Measurements from ENCODE around the gene CHCHD6.

GRCh38 chr3:126883241-126883640 lies 179.2 kb downstream of the CHCHD6 start:
- no peak for TF ChIP-seq CREB1 (CRISPR knock-in tag; IDR thresholded peaks at IDR 0.05)
- TF ChIP-seq, protein P1, sequence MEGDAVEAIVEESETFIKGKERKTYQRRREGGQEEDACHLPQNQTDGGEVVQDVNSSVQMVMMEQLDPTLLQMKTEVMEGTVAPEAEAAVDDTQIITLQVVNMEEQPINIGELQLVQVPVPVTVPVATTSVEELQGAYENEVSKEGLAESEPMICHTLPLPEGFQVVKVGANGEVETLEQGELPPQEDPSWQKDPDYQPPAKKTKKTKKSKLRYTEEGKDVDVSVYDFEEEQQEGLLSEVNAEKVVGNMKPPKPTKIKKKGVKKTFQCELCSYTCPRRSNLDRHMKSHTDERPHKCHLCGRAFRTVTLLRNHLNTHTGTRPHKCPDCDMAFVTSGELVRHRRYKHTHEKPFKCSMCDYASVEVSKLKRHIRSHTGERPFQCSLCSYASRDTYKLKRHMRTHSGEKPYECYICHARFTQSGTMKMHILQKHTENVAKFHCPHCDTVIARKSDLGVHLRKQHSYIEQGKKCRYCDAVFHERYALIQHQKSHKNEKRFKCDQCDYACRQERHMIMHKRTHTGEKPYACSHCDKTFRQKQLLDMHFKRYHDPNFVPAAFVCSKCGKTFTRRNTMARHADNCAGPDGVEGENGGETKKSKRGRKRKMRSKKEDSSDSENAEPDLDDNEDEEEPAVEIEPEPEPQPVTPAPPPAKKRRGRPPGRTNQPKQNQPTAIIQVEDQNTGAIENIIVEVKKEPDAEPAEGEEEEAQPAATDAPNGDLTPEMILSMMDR (IDR thresholded peaks at IDR 0.05): no peak
- TF ChIP-seq, protein P2, sequence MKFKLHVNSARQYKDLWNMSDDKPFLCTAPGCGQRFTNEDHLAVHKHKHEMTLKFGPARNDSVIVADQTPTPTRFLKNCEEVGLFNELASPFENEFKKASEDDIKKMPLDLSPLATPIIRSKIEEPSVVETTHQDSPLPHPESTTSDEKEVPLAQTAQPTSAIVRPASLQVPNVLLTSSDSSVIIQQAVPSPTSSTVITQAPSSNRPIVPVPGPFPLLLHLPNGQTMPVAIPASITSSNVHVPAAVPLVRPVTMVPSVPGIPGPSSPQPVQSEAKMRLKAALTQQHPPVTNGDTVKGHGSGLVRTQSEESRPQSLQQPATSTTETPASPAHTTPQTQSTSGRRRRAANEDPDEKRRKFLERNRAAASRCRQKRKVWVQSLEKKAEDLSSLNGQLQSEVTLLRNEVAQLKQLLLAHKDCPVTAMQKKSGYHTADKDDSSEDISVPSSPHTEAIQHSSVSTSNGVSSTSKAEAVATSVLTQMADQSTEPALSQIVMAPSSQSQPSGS (CRISPR knock-in tag; IDR thresholded peaks at IDR 0.05; ENCODE audit: borderline replicate concordance, low read depth): no peak
- TF ChIP-seq, protein P3, sequence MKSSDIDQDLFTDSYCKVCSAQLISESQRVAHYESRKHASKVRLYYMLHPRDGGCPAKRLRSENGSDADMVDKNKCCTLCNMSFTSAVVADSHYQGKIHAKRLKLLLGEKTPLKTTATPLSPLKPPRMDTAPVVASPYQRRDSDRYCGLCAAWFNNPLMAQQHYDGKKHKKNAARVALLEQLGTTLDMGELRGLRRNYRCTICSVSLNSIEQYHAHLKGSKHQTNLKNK (CRISPR knock-in tag; IDR thresholded peaks at IDR 0.05): no peak
- TF ChIP-seq GRHL2 (CRISPR knock-in tag; IDR thresholded peaks at IDR 0.05; ENCODE audit: insufficient replicate concordance, severe bottlenecking): no peak
- TF ChIP-seq E2F1 (CRISPR knock-in tag; IDR thresholded peaks at IDR 0.05): no peak
- TF ChIP-seq, protein P4, sequence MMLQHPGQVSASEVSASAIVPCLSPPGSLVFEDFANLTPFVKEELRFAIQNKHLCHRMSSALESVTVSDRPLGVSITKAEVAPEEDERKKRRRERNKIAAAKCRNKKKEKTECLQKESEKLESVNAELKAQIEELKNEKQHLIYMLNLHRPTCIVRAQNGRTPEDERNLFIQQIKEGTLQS (CRISPR knock-in tag; conservative IDR thresholded peaks at IDR 0.05): no peak
- no peak for TF ChIP-seq MAX (CRISPR knock-in tag; IDR thresholded peaks at IDR 0.05)
- no peak for TF ChIP-seq NFYB (CRISPR knock-in tag; conservative IDR thresholded peaks at IDR 0.05; ENCODE audit: low read depth)
- no peak for TF ChIP-seq JUN (CRISPR knock-in tag; IDR thresholded peaks at IDR 0.05)
- TF ChIP-seq, protein P5, sequence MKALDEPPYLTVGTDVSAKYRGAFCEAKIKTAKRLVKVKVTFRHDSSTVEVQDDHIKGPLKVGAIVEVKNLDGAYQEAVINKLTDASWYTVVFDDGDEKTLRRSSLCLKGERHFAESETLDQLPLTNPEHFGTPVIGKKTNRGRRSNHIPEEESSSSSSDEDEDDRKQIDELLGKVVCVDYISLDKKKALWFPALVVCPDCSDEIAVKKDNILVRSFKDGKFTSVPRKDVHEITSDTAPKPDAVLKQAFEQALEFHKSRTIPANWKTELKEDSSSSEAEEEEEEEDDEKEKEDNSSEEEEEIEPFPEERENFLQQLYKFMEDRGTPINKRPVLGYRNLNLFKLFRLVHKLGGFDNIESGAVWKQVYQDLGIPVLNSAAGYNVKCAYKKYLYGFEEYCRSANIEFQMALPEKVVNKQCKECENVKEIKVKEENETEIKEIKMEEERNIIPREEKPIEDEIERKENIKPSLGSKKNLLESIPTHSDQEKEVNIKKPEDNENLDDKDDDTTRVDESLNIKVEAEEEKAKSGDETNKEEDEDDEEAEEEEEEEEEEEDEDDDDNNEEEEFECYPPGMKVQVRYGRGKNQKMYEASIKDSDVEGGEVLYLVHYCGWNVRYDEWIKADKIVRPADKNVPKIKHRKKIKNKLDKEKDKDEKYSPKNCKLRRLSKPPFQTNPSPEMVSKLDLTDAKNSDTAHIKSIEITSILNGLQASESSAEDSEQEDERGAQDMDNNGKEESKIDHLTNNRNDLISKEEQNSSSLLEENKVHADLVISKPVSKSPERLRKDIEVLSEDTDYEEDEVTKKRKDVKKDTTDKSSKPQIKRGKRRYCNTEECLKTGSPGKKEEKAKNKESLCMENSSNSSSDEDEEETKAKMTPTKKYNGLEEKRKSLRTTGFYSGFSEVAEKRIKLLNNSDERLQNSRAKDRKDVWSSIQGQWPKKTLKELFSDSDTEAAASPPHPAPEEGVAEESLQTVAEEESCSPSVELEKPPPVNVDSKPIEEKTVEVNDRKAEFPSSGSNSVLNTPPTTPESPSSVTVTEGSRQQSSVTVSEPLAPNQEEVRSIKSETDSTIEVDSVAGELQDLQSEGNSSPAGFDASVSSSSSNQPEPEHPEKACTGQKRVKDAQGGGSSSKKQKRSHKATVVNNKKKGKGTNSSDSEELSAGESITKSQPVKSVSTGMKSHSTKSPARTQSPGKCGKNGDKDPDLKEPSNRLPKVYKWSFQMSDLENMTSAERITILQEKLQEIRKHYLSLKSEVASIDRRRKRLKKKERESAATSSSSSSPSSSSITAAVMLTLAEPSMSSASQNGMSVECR (CRISPR knock-in tag; IDR thresholded peaks at IDR 0.05; ENCODE audit: borderline replicate concordance): no peak
- TF ChIP-seq NR3C1 (CRISPR knock-in tag; conservative IDR thresholded peaks at IDR 0.05; ENCODE audit: low read depth): no peak

All from WTC11 (cell line).